GM20000 (cell line): ENCODE results near the gene KDF1.
"Not testable (repeated sequence)": the region's sequence is repeated elsewhere in the genome, so short reads cannot be mapped to it uniquely, and the experiment has no call there.

Source experiments
- DNase-seq: peaks from one replicate; pipeline ENCODE4 v3.0.0; 2012; ENCODE audit warnings: low spot score
- TF ChIP-seq, protein P1 (sequence below): IDR thresholded peaks from 2 replicates; pipeline ENCODE4 v1.5.1; 2012; ENCODE audit warnings: mild to moderate bottlenecking, control low read depth; ENCODE audit errors: extremely low read depth, missing control alignments

Gene KDF1

DNA sequence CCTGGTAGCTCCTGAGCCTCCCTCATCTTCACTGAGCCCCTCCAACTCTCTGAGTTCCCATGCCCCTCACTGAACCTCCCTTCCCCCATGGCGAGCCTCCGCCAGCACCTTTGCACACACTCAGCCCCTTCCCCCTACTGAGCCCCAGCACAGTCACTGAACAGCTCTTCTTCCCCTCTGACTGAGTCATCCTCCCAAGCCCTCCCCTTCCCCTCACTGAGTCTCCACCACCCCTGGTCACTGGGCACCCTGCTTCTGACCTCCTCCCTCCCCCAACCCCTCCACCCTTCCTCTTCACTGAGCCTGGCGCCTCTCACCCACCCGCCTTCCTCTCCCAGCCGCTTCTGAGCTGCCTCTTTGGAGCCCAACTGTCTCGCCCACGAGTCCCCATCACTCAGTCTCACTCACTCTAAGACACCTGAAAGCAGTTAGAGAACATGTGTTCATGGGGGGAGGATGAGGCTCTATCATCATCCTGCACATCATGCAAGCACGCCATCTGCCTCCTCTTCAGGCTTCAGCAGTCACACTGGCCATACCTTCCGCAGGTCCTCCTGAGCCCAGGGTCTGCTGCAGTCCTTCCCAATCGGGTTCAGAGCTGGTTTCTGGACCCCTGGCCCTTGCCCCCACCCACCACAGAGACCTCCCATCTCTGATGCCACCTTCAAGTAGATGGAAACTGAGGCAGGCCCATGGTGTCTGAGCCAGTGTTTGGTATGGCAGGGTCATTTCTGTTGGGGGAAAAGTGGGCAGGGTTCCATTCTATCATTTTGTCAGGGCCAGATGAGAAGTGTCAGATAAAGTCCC lies 31.2 kb upstream of the KDF1 start:
- peak; percentile 72 for DNase-seq
- TF ChIP-seq, protein P1, sequence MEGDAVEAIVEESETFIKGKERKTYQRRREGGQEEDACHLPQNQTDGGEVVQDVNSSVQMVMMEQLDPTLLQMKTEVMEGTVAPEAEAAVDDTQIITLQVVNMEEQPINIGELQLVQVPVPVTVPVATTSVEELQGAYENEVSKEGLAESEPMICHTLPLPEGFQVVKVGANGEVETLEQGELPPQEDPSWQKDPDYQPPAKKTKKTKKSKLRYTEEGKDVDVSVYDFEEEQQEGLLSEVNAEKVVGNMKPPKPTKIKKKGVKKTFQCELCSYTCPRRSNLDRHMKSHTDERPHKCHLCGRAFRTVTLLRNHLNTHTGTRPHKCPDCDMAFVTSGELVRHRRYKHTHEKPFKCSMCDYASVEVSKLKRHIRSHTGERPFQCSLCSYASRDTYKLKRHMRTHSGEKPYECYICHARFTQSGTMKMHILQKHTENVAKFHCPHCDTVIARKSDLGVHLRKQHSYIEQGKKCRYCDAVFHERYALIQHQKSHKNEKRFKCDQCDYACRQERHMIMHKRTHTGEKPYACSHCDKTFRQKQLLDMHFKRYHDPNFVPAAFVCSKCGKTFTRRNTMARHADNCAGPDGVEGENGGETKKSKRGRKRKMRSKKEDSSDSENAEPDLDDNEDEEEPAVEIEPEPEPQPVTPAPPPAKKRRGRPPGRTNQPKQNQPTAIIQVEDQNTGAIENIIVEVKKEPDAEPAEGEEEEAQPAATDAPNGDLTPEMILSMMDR, result no peak

DNA sequence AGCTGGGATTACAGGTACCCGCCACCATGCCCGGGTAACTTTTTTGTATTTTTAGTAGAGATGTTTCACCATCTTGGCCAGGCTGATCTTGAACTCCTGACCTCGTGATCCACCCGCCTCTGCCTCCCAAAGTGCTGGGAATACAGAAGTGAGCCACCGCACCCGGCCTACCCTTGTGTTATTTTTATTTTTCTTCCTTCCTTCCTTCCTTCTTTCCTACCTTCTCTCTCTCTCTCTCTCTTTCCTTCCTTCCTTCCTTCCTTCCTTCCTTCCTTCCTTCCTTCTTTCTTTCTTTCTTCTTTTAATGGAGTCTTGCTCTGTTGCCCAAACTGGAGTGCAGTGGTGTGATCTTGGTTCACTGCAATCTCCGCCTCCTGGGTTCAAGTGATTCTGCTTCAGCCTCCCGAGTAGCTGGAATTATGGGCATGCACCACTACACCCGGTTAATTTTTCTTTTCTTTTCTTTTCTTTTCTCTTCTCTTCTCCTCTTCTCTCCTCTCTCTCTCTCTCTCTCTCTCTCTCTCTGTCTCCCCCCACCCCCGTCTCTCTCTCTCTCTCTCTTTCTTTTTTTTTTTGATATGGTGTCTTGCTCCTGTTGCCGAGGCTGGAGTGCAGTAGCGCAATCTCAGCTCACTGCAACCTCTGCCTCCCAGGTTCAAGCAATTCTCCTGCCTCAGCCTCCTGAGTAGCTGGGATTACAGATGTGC lies 29.3 kb upstream of the KDF1 start:
- not testable (repeated sequence) for DNase-seq

DNA sequence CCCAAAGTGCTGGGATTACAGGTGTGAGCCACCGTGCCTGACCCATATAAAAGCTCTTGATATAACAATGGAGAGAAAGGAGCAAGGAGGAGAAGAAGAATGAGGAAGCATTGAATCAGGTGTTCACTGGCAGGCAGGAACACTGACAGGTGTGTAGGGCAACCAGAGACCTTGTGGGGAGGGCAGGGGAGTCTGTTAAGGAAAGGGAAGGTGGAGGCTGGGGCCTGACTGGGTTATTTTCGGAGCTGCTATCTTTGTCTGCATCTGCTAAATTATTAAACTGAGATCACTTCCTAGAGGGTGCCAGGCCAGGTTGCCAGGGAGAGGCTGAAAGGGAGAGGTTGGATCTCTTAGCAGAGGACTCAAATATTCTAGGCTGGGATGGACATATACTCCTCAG lies 26.4 kb upstream of the KDF1 start:
- TF ChIP-seq, protein P1, result no peak

DNA sequence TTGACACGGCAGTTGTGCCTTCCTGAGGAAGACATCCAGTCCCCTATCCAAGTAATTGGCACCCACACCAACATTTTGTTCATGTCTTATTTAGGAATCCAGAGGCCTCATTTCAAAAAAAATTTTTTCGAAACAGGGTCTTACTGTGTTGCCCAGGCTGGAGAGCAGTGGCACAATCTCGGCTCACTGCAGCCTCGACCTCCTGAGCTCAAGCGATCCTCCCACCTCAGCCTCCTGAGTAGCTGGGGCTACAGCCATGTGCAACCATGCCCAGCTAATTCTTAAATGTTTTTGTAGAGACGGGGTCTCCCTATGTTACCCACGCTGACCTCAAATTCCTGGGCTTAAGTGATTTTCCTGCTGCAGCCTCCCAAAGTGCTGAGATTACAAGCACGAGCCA lies 24.0 kb upstream of the KDF1 start:
- no peak for DNase-seq

More for the DNA sequence above, 26.4 kb upstream of the KDF1 start:
- no peak for DNase-seq

DNA sequence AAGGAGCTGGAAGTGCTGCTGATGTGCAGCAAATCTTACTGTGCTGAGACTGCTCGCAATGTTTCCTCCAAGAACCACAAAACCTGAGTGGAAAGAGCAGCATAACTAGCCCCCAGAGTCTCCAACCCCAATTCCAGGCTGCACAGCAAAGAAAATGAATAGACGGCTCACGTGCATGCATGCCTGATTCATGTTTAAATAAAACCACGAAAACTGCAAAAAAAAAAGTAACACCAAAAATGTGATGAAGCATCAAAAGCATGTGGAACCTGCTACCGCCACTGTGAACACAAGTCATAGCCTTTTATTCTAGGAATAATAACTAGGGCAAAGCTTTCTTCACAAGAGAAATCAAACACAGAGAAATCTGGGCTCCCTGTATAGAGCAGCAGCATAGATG lies 23.6 kb upstream of the KDF1 start:
- DNase-seq, result no peak

More for the DNA sequence above, 24.0 kb upstream of the KDF1 start:
- TF ChIP-seq, protein P1, result no peak

DNA sequence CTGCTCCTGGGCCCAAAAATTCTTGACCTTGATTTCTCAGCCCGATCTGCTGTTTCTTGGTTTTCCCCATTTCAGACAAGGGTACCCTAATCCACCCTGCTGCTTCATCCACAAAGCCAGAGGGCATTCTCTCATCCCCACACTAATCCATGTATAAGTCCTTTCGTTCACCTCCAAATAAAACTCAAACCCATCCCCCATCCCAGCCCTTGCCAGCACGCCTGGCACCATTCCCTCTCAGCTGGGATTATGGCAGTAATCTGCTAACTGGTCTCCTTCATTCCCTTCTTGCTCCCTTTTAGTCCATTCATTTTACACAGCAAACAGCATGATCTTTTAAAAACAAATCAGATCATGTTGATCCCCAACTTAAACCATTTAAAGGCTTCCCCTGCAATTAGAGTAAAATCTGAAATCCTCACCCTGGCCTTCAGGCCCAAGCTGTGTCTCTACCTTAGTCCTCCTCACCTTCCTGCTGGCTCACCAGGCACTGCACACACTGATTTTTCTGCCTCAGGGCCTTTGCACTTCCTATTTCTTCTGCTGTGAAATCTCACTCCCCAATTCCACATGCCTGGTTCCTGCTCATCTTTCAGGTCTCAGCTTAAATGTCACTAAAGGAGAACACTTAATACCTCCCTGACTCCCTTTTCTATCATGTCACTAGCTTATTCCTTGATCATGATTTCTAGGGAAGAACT lies 21.0 kb upstream of the KDF1 start:
- DNase-seq, result no peak
- TF ChIP-seq, protein P1, result no peak

More for the DNA sequence above, 23.6 kb upstream of the KDF1 start:
- TF ChIP-seq, protein P1, result no peak

DNA sequence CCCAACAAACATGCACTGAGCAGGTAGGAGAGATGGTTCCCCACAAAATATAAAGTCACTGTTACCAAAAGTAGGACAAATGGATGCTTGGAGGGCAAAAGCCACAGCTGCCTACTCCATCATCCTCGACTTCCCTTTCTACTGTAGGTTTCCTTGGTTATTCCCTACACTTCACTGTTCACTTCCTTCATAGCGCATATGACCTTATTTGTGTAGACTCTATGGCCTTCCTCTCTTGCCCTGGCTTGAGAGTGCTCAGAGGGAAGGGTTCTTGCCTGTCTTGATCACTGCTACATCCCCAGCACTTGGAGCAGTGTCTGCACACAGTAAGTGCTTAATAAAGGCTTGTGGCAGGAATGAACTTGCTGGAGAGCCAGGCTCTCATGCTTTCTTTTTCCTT lies 18.6 kb upstream of the KDF1 start:
- TF ChIP-seq, protein P1, result no peak
- DNase-seq, result no peak
